HepG2 (cell line): ENCODE measurements around the gene NIT2. TPM values are rescaled to one million over a fixed set of nuclear protein-coding genes. Genes with fewer than 3 reads are reported as not detected.

Experiments
- ATAC-seq: fragments of 200-7000 bp; cut with Tn5 transposase; 3 replicates; pipeline ENCODE4 v1.9.1; 2020; ENCODE audit warnings: mild to moderate bottlenecking, moderate library complexity
- BruUV-seq: library from RNA; stranded (reverse); fragments of 400-500 nt; replicated peaks from 2 replicates; lab custom pipeline; 2021; lab: Mats Ljungman, UMichigan
- CTCF ChIA-PET: fragments of 300-600 bp; formaldehyde crosslinking; extraction: SDS; loops from one replicate; lab custom pipeline; 2021; ENCODE audit warnings: low total read pairs, inconsistent platforms, low intra/inter-chr PET ratio; lab: Yijun Ruan, JAX
- POLR2A ChIA-PET: fragments of 350-600 bp; sonication (Branson Sonifier 250); formaldehyde crosslinking; loops from one replicate; lab custom pipeline; 2020; ENCODE audit warnings: antibody characterized with exemption, inconsistent platforms; lab: Yijun Ruan, JAX
- DNase-seq: peaks from one replicate; pipeline ENCODE4 v3.0.0-alpha.2; 2015; ENCODE audit warnings: low spot score
- FAIRE-seq: peaks from 3 replicates; lab custom pipeline; 2011; peaks lifted over from hg19 to GRCh38; lab: Jason Lieb, UNC
- H2AFZ ChIP-seq: one replicate; pipeline ENCODE4 v1.6.1; 2011; ENCODE audit warnings: low read length, inconsistent platforms
- H3K27ac ChIP-seq: fragments of 300-600 bp; 3 replicates; pipeline ENCODE4 v1.8.0; 2011; ENCODE audit warnings: mixed run types, mild to moderate bottlenecking, mixed read lengths, low read length, inconsistent platforms; ENCODE audit not compliant: insufficient read depth; ENCODE audit errors: extremely low read length
- H3K27me3 ChIP-seq, 2 experiments: fragments of 200-600 bp in 1 of 2; 2 replicates in 1 of 2; 3 replicates in 1 of 2; pipeline versions ENCODE4 v1.6.0 to v1.8.0; 2011; ENCODE audit warnings: low read length in 2 of 2, mild to moderate bottlenecking in 2 of 2, moderate library complexity in 2 of 2, inconsistent platforms in 1 of 2; ENCODE audit not compliant: insufficient read depth in 2 of 2, control insufficient read depth in 1 of 2
- H3K36me3 ChIP-seq, 2 experiments: fragments of 200-600 bp in 1 of 2; replicated peaks in 1 of 2; 2 replicates in 1 of 2; 3 replicates in 1 of 2; pipeline versions ENCODE4 v1.5.1 to v1.8.0; 2011; ENCODE audit warnings: low read length in 2 of 2, inconsistent platforms in 1 of 2; ENCODE audit not compliant: insufficient read depth in 2 of 2, control insufficient read depth in 1 of 2
- H3K4me1 ChIP-seq: 2 replicates; pipeline ENCODE4 v1.5.1; 2012; ENCODE audit warnings: low read length, inconsistent platforms; ENCODE audit not compliant: insufficient read depth
- H3K4me2 ChIP-seq: 2 replicates; pipeline ENCODE4 v1.6.0; 2011; ENCODE audit warnings: low read depth, low read length, inconsistent platforms
- H3K4me3 ChIP-seq, 3 experiments: fragments of 200-600 bp in 1 of 3; sonication (generic), shearing (Covaris generic) in 1 of 3; replicated peaks in 1 of 3; 2 replicates each; pipeline ENCODE4 v1.5.1; 2011 to 2016; ENCODE audit warnings: low read length in 3 of 3, inconsistent platforms in 2 of 3, low read depth in 2 of 3, mild to moderate bottlenecking in 2 of 3, control low read depth in 1 of 3, mixed read lengths in 1 of 3; ENCODE audit not compliant: insufficient read depth in 1 of 3
- H3K79me2 ChIP-seq: one replicate; pipeline ENCODE4 v1.6.1; 2011; ENCODE audit warnings: low read length, inconsistent platforms; ENCODE audit not compliant: insufficient read depth
- H3K9ac ChIP-seq: 2 replicates; pipeline ENCODE4 v1.6.0; 2011; ENCODE audit warnings: mild to moderate bottlenecking, low read depth, low read length, inconsistent platforms; ENCODE audit not compliant: insufficient read depth
- H3K9me3 ChIP-seq: 2 replicates; pipeline ENCODE4 v1.5.1; 2012; ENCODE audit warnings: mild to moderate bottlenecking, low read length
- H4K20me1 ChIP-seq: 2 replicates; pipeline ENCODE4 v1.6.0; 2011; ENCODE audit warnings: inconsistent platforms, mild to moderate bottlenecking, low read length, moderate library complexity; ENCODE audit not compliant: insufficient read depth
- HOXA7 ChIP-seq: sonication (generic); formaldehyde crosslinking; IDR thresholded peaks from 2 replicates; pipeline ENCODE4 v1.8.1; 2022; ENCODE audit warnings: mild to moderate bottlenecking, missing genetic modification reagents, moderate library complexity
- KDM3A ChIP-seq: IDR thresholded peaks from 2 replicates; pipeline ENCODE4 v1.6.1; 2018; ENCODE audit warnings: low read depth, missing compliant biosample characterization
- KLF9 ChIP-seq: IDR thresholded peaks from 2 replicates; pipeline ENCODE4 v1.6.1; 2016; ENCODE audit warnings: low read depth
- MTF1 ChIP-seq: sonication (generic); formaldehyde crosslinking; IDR thresholded peaks from 2 replicates; pipeline ENCODE4 v1.5.0; 2020; ENCODE audit warnings: missing genetic modification reagents
- MTF2 ChIP-seq: sonication (generic); formaldehyde crosslinking; IDR thresholded peaks from 2 replicates; pipeline ENCODE4 v1.5.0; 2020; ENCODE audit warnings: missing genetic modification reagents, borderline replicate concordance
- NFIC ChIP-seq: IDR thresholded peaks from 2 replicates; pipeline ENCODE4 v1.6.1; 2012; ENCODE audit warnings: mild to moderate bottlenecking, low read length, inconsistent platforms
- TRIM24 ChIP-seq: sonication (generic); formaldehyde crosslinking; IDR thresholded peaks from 2 replicates; pipeline ENCODE4 v1.8.0; 2022; ENCODE audit warnings: mild to moderate bottlenecking, missing genetic modification reagents
- ZFP90 ChIP-seq: sonication (generic); formaldehyde crosslinking; IDR thresholded peaks from 2 replicates; pipeline ENCODE4 v1.8.0; 2022; ENCODE audit warnings: missing genetic modification reagents, mild to moderate bottlenecking, inconsistent platforms, borderline replicate concordance
- ZNF317 ChIP-seq: sonication (generic); formaldehyde crosslinking; IDR thresholded peaks from 2 replicates; pipeline ENCODE4 v1.5.0; 2020; ENCODE audit warnings: mild to moderate bottlenecking, missing genetic modification reagents
- ZNF605 ChIP-seq: sonication (generic); formaldehyde crosslinking; IDR thresholded peaks from 2 replicates; pipeline ENCODE4 v1.8.0; 2022; ENCODE audit warnings: mild to moderate bottlenecking, missing genetic modification reagents
- WGBS: methylation state at CpG from one replicate; pipeline ENCODE4 v1.1.6; 2017; ENCODE audit warnings: low lambda C conversion rate; 5-methylcytosine and 5-hydroxymethylcytosine counted together
- in situ Hi-C: cut with HindIII; loops from 2 replicates; pipeline ENCODE4 v1.10.0; 2017; ENCODE audit warnings: low pct_unique_long_range_greater_than_20kb; ENCODE audit not compliant: extremely low pct_ligation_motif_present
- intact Hi-C: fragments of 100-400 bp; cut with micrococcal nuclease; formaldehyde crosslinking; loops from one replicate; pipeline ENCODE4 v1.10.0; 2022; ENCODE audit not compliant: unreplicated experiment
- polyA plus RNA-seq, 8 experiments: library from polyadenylated mRNA; depleted of rRNA in 3 of 8; stranded (reverse) in 7 of 8; unstranded in 1 of 8; fragments of >200 nt; fragmentation: Illumina TruSeq in 4 of 8; extraction: Trizol in 4 of 8; gene quantifications; 2 replicates each; pipeline versions ENCODE4 v1.2.1 to v1.2.3, GENCODE V29; 2011 to 2016; ENCODE audit warnings: low read depth in 4 of 8, missing spikeins in 1 of 8, mixed read lengths in 1 of 8; ENCODE audit not compliant: insufficient read depth in 1 of 8
- total RNA-seq, 5 experiments: library from RNA; depleted of rRNA; stranded (reverse); fragments of >200 nt; fragmentation: Illumina TruSeq; extraction: Trizol; gene quantifications; 2 replicates each; pipeline ENCODE4 v1.2.3, GENCODE V29; 2016; ENCODE audit warnings: low read depth in 1 of 5
- TF ChIP-seq, protein P1 (sequence below): sonication (generic); formaldehyde crosslinking; IDR thresholded peaks from 2 replicates; pipeline ENCODE4 v1.8.0; 2022; ENCODE audit warnings: missing genetic modification reagents, mild to moderate bottlenecking, inconsistent platforms, borderline replicate concordance
- TF ChIP-seq, protein P2 (sequence below): sonication (generic); formaldehyde crosslinking; IDR thresholded peaks from 2 replicates; pipeline ENCODE4 v1.5.0; 2020; ENCODE audit warnings: mild to moderate bottlenecking, low read depth, missing genetic modification reagents, borderline replicate concordance
- TF ChIP-seq, protein P3 (sequence below): IDR thresholded peaks from 2 replicates; pipeline ENCODE4 v1.6.1; 2018; ENCODE audit warnings: missing genetic modification reagents, mild to moderate bottlenecking, missing compliant biosample characterization
- TF ChIP-seq, protein P4 (sequence below): sonication (generic); formaldehyde crosslinking; IDR thresholded peaks from 2 replicates; pipeline ENCODE4 v1.8.1; 2023; ENCODE audit warnings: mild to moderate bottlenecking, missing genetic modification reagents, borderline replicate concordance

NIT2 gene
- total and polyA plus RNA-seq, 2 of the 13 experiments (the other 11 are each of a cell fraction or from before 2014, with no cell fraction given) = 43.4 to 49.1 TPM

DNA sequence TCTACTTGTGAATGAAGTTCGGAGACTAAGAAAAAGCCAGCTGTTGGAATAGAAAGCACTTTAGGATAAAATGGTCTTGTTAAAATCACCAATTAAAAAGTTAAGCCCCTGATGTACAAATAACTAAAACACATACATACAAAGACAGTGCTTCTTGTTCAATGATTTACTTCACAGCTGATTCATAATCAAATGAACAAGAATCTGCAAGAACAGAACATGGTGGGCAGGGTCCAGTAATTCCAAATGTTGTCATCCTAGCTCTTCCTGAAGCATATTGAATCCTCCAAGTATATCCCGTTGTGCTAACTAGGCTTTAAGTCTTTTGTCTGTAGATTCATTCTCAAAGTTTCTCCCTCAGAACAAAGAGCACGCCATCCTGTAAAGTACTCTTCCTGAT lies 24.5 kb downstream of the NIT2 start:
- Histone ChIP-seq H3K27me3 (no peaks in the 10 kb centered on the region), H3K79me2 (no peaks in the 10 kb centered on the region), H3K36me3 (peaks cover 3 to 20% of the 10 kb centered on the region in 2 experiments), H4K20me1 (no peaks in the 10 kb centered on the region), H3K4me1 (peaks cover 25% of the 10 kb centered on the region), H3K9ac (no peak overlapping the region), H2AFZ (no peak overlapping the region), H3K4me3 (no peak overlapping the region), H3K9me3 (peaks cover 4% of the 10 kb centered on the region; the same call in 1 of the 2 replicates), H3K27ac (no peak overlapping the region), H3K4me2 (no peak overlapping the region)
- in situ Hi-C loops (no loop called here), intact Hi-C loops (no loop called here)
- FAIRE-seq (no peak), ATAC-seq (no peak), DNase-seq (no peak)
- ChIA-PET POLR2A (interaction anchor here (1.0 to 3.0 kb wide), 3 partner anchors 24 to 45 kb away, joined by 3 to 12 read pairs (median 7); partner anchors contain the start of genes LNP1, NIT2 and TOMM70), CTCF (no interaction called here)
- BruUV-seq = no TSS peak
- WGBS = 93% methylated on average over 3 of the region's 3 CpGs
- TF ChIP-seq ZFP90 (CRISPR knock-in tag) (no peak), TRIM24 (CRISPR knock-in tag) (no peak), NFIC (no peak), KLF9 (CRISPR knock-in tag) (no peak), MTF1 (CRISPR knock-in tag) (no peak), MTF2 (CRISPR knock-in tag) (no peak), ZNF317 (CRISPR knock-in tag) (no peak), KDM3A (CRISPR knock-in tag) (no peak), HOXA7 (CRISPR knock-in tag) (no peak), ZNF605 (CRISPR knock-in tag) (no peak)
- TF ChIP-seq, protein P1, sequence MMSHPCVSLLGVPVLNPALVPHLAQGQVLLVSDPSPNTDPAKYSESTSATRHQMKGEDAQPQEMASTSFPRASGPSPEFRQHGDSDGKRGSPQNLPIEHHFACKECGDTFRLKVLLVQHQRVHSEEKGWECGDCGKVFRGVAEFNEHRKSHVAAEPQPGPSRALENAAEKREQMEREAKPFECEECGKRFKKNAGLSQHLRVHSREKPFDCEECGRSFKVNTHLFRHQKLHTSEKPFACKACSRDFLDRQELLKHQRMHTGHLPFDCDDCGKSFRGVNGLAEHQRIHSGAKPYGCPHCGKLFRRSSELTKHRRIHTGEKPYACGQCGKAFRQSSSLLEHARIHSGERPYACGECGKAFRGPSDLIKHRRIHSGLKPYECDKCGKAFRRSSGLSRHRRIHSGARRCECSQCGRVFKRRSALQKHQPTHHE (CRISPR knock-in tag) = no peak
- TF ChIP-seq, protein P2, sequence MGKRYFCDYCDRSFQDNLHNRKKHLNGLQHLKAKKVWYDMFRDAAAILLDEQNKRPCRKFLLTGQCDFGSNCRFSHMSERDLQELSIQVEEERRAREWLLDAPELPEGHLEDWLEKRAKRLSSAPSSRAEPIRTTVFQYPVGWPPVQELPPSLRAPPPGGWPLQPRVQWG (CRISPR knock-in tag) = no peak
- TF ChIP-seq, protein P3, sequence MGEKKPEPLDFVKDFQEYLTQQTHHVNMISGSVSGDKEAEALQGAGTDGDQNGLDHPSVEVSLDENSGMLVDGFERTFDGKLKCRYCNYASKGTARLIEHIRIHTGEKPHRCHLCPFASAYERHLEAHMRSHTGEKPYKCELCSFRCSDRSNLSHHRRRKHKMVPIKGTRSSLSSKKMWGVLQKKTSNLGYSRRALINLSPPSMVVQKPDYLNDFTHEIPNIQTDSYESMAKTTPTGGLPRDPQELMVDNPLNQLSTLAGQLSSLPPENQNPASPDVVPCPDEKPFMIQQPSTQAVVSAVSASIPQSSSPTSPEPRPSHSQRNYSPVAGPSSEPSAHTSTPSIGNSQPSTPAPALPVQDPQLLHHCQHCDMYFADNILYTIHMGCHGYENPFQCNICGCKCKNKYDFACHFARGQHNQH (CRISPR knock-in tag) = no peak
- TF ChIP-seq, protein P4, sequence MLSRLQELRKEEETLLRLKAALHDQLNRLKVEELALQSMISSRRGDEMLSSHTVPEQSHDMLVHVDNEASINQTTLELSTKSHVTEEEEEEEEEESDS (CRISPR knock-in tag) = no peak
